Measurements from ENCODE around the gene FMO3. TPM values are rescaled to one million over a fixed set of nuclear protein-coding genes. Genes with fewer than 3 reads are reported as not detected.

Gene FMO3
- total RNA-seq (under 1 TPM in 1 of 5 donors, not detected in 4; 0.20 TPM), total RNA-seq (0 to 0.05 (median 0) reads per million in 29 experiments)
- not detected for total RNA-seq (2013)

GRCh38 chr1:171090604-171091003 is at the start of gene FMO3:
Gene FMO3 (plus strand): TSS chr1:171090905. CDS start chr1:171092659, 1,754 bp downstream.
- Mint-ChIP-seq H3K27ac (no peak within 1 kb of the TSS), H3K27me3 (peaks cover 0 to 2% of the 10 kb centered on the region in 2 donors), H3K9me3 (no peaks in the 10 kb centered on the region), H3K36me3 (no peaks in the 10 kb centered on the region), H3K4me3 (no peak within 1 kb of the TSS), H3K4me1 (no peaks in the 10 kb centered on the region)
- POLR2A ChIA-PET = no interaction called here
- no peaks in the 10 kb centered on the region for H3K27me3 ChIP-seq (replicated peaks in 1 of 2; ENCODE audit: control insufficient read depth in 2 of 2, extremely low read depth in 1 of 2, insufficient read depth in 2 of 2, low read length in 1 of 2)
- no CpG with 5 or more reads among the region's 5 CpGs for WGBS (ENCODE audit: insufficient coverage)
- no peaks in the 10 kb centered on the region for H3K4me1 ChIP-seq (ENCODE audit: control insufficient read depth in 1 of 2, extremely low read depth in 1 of 2, insufficient read depth in 2 of 2, low read length in 2 of 2)
- no peaks in the 10 kb centered on the region for H3K9me3 ChIP-seq
- H3K4me3 ChIP-seq (ENCODE audit: control insufficient read depth in 1 of 2, extremely low read depth in 1 of 2, low read length in 1 of 2) = no peak within 1 kb of the TSS
- H3K27ac ChIP-seq (ENCODE audit: low read length) = no peak within 1 kb of the TSS
- H3K36me3 ChIP-seq (ENCODE audit: control insufficient read depth in 2 of 2, extremely low read depth in 1 of 2, insufficient read depth in 1 of 2, low read length in 1 of 2) = no peaks in the 10 kb centered on the region
- no peak for ATAC-seq (replicated peaks in 1 of 4)
- CTCF ChIA-PET = interaction anchor here in 1 of 2 donors (1.0 kb wide), 1 partner anchor 9 kb away, joined by 3 read pairs; no protein-coding TSS in a partner anchor
- no peak for DNase-seq

GRCh38 chr1:171048014-171048413 is 42.7 kb upstream of the FMO3 start:
- Histone ChIP-seq H3K4me1 (ENCODE audit: control insufficient read depth in 1 of 2, extremely low read depth in 1 of 2, insufficient read depth in 2 of 2, low read length in 2 of 2) (no peaks in the 10 kb centered on the region), H3K9me3 (no peaks in the 10 kb centered on the region), H3K36me3 (ENCODE audit: control insufficient read depth in 2 of 2, extremely low read depth in 1 of 2, insufficient read depth in 1 of 2, low read length in 1 of 2) (no peaks in the 10 kb centered on the region), H3K27ac (ENCODE audit: low read length) (no peak overlapping the region), H3K27me3 (replicated peaks in 1 of 2; ENCODE audit: control insufficient read depth in 2 of 2, extremely low read depth in 1 of 2, insufficient read depth in 2 of 2, low read length in 1 of 2) (peaks cover 0 to 5% of the 10 kb centered on the region in 2 experiments), H3K4me3 (ENCODE audit: control insufficient read depth in 1 of 2, extremely low read depth in 1 of 2, low read length in 1 of 2) (no peak overlapping the region)
- Mint-ChIP-seq H3K9me3 (peaks cover 23 to 41% (median 27%) of the 10 kb centered on the region in 3 donors), H3K4me1 (no peaks in the 10 kb centered on the region), H3K27me3 (peaks cover 9 to 11% of the 10 kb centered on the region in 2 donors), H3K27ac (no peak overlapping the region), H3K36me3 (no peaks in the 10 kb centered on the region), H3K4me3 (no peak overlapping the region)
- DNase-seq (no peak), ATAC-seq (replicated peaks in 1 of 4) (no peak)
- WGBS (ENCODE audit: insufficient coverage) = 72% methylated on average over 2 of the region's 2 CpGs
- ChIA-PET CTCF (no interaction called here), POLR2A (no interaction called here)

DNA sequence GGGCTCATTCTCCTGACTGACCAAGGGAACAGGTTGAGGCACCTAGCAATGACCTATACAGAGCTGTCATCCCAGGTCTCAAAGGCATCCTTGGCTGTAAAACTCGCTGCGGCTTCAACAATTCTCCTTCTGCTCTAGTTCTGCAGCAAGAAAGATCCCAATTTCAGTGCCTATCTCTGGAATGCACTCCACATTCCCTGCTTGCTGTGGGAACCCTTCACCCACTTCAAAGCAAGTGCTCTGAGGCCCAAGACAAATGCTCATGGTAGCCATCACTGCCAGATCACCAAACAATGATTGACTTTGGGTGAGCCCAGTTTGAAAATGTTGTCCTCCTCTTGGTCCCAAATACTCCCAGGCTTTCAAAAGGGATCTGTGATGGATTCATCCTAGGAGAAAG is 37.7 kb upstream of the FMO3 start:
- Histone ChIP-seq H3K36me3 (ENCODE audit: control insufficient read depth in 2 of 2, extremely low read depth in 1 of 2, insufficient read depth in 1 of 2, low read length in 1 of 2) (no peaks in the 10 kb centered on the region), H3K9me3 (no peaks in the 10 kb centered on the region), H3K4me1 (ENCODE audit: control insufficient read depth in 1 of 2, extremely low read depth in 1 of 2, insufficient read depth in 2 of 2, low read length in 2 of 2) (no peaks in the 10 kb centered on the region), H3K4me3 (ENCODE audit: control insufficient read depth in 1 of 2, extremely low read depth in 1 of 2, low read length in 1 of 2) (no peak overlapping the region), H3K27ac (ENCODE audit: low read length) (no peak overlapping the region), H3K27me3 (replicated peaks in 1 of 2; ENCODE audit: control insufficient read depth in 2 of 2, extremely low read depth in 1 of 2, insufficient read depth in 2 of 2, low read length in 1 of 2) (peaks cover 0 to 5% of the 10 kb centered on the region in 2 experiments)
- ChIA-PET CTCF (no interaction called here), POLR2A (no interaction called here)
- DNase-seq (no peak), ATAC-seq (replicated peaks in 1 of 4) (no peak)
- H3K27me3 Mint-ChIP-seq = peaks cover 8 to 16% of the 10 kb centered on the region in 2 donors
- no peak overlapping the region for H3K27ac Mint-ChIP-seq
- no peak overlapping the region for H3K4me3 Mint-ChIP-seq
- 91% methylated on average over 2 of the region's 2 CpGs for WGBS (ENCODE audit: insufficient coverage)
- H3K4me1 Mint-ChIP-seq = no peaks in the 10 kb centered on the region
- H3K9me3 Mint-ChIP-seq = peaks cover 2 to 16% (median 15%) of the 10 kb centered on the region in 3 donors
- H3K36me3 Mint-ChIP-seq = no peaks in the 10 kb centered on the region

DNA sequence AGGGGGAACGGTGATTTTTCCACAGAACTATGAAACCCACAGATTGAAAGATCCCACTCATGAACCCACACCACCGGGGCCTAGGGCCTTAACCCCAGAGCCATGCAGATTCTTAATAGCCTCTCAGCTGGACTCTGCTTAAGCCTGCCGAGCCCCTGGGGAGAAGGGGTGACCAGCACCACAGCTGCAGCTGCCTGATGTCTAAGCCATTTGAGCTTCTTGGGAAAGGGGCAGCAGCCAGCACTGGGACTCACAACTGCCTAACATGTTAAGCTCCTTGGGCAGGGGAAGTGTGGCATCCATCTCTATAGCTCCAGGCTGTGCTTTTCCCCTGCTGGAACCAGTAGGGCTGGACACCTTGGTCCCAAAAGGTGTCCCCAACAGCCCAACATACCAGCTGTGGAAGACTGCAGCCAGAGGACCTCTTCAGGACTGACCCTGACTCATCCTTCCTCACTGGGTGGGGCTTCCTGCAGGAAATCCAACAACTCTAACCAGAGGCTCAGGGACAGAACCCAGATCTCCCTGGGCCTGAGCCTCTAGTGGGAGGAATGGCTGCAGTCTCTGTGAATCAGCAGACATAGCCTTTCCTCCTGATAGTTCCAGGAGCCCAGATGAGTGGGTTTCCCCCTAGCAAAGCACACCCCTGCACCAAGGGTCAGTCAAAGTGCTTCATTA is 34.6 kb upstream of the FMO3 start:
- H3K9me3 ChIP-seq = no peaks in the 10 kb centered on the region
- H3K27me3 ChIP-seq (replicated peaks in 1 of 2; ENCODE audit: control insufficient read depth in 2 of 2, extremely low read depth in 1 of 2, insufficient read depth in 2 of 2, low read length in 1 of 2) = peaks cover 0 to 5% of the 10 kb centered on the region in 2 experiments
- H3K27me3 Mint-ChIP-seq = peaks cover 7 to 14% of the 10 kb centered on the region in 2 donors
- 75% methylated on average over 1 of the region's 3 CpGs for WGBS (ENCODE audit: insufficient coverage)
- H3K4me3 Mint-ChIP-seq = no peak overlapping the region
- DNase-seq (no peak), ATAC-seq (replicated peaks in 1 of 4) (no peak)
- H3K27ac Mint-ChIP-seq = no peak overlapping the region
- ChIA-PET POLR2A (no interaction called here), CTCF (no interaction called here)
- H3K9me3 Mint-ChIP-seq = peaks cover 0 to 12% (median 11%) of the 10 kb centered on the region in 3 donors
- no peaks in the 10 kb centered on the region for H3K36me3 ChIP-seq (ENCODE audit: control insufficient read depth in 2 of 2, extremely low read depth in 1 of 2, insufficient read depth in 1 of 2, low read length in 1 of 2)
- no peaks in the 10 kb centered on the region for H3K4me1 Mint-ChIP-seq
- H3K36me3 Mint-ChIP-seq = no peaks in the 10 kb centered on the region
- no peak overlapping the region for H3K27ac ChIP-seq (ENCODE audit: low read length)
- H3K4me1 ChIP-seq (ENCODE audit: control insufficient read depth in 1 of 2, extremely low read depth in 1 of 2, insufficient read depth in 2 of 2, low read length in 2 of 2) = no peaks in the 10 kb centered on the region
- no peak overlapping the region for H3K4me3 ChIP-seq (ENCODE audit: control insufficient read depth in 1 of 2, extremely low read depth in 1 of 2, low read length in 1 of 2)

- Histone ChIP-seq H3K27ac (ENCODE audit: low read length) (no peak overlapping the region), H3K9me3 (no peaks in the 10 kb centered on the region), H3K4me1 (ENCODE audit: control insufficient read depth in 1 of 2, extremely low read depth in 1 of 2, insufficient read depth in 2 of 2, low read length in 2 of 2) (no peaks in the 10 kb centered on the region), H3K4me3 (ENCODE audit: control insufficient read depth in 1 of 2, extremely low read depth in 1 of 2, low read length in 1 of 2) (no peak overlapping the region), H3K27me3 (replicated peaks in 1 of 2; ENCODE audit: control insufficient read depth in 2 of 2, extremely low read depth in 1 of 2, insufficient read depth in 2 of 2, low read length in 1 of 2) (no peaks in the 10 kb centered on the region), H3K36me3 (ENCODE audit: control insufficient read depth in 2 of 2, extremely low read depth in 1 of 2, insufficient read depth in 1 of 2, low read length in 1 of 2) (no peaks in the 10 kb centered on the region)
- WGBS (ENCODE audit: insufficient coverage) = no CpG with 5 or more reads among the region's 2 CpGs
- Mint-ChIP-seq H3K36me3 (no peaks in the 10 kb centered on the region), H3K4me3 (no peak overlapping the region), H3K27me3 (peaks cover 0 to 3% of the 10 kb centered on the region in 2 donors), H3K4me1 (no peaks in the 10 kb centered on the region), H3K9me3 (peaks cover 0 to 8% (median 8%) of the 10 kb centered on the region in 3 donors), H3K27ac (no peak overlapping the region)
- ChIA-PET POLR2A (no interaction called here), CTCF (no interaction called here)
- DNase-seq = no peak
- no peak for ATAC-seq (replicated peaks in 1 of 4)
These were observed 29.1 kb upstream of the FMO3 start for GRCh38 chr1:171061425-171062143.

GRCh38 chr1:171062902-171063301 is 27.8 kb upstream of the FMO3 start:
- H3K4me3 ChIP-seq (ENCODE audit: control insufficient read depth in 1 of 2, extremely low read depth in 1 of 2, low read length in 1 of 2) = no peak overlapping the region
- DNase-seq (no peak), ATAC-seq (replicated peaks in 1 of 4) (no peak)
- Mint-ChIP-seq H3K4me1 (no peaks in the 10 kb centered on the region), H3K36me3 (no peaks in the 10 kb centered on the region), H3K9me3 (no peaks in the 10 kb centered on the region), H3K27me3 (peaks cover 2 to 4% of the 10 kb centered on the region in 2 donors), H3K27ac (no peak overlapping the region), H3K4me3 (no peak overlapping the region)
- WGBS (ENCODE audit: insufficient coverage) = 100% methylated on average over 1 of the region's 4 CpGs
- no peak overlapping the region for H3K27ac ChIP-seq (ENCODE audit: low read length)
- H3K9me3 ChIP-seq = no peaks in the 10 kb centered on the region
- CTCF ChIA-PET = no interaction called here
- H3K4me1 ChIP-seq (ENCODE audit: control insufficient read depth in 1 of 2, extremely low read depth in 1 of 2, insufficient read depth in 2 of 2, low read length in 2 of 2) = no peaks in the 10 kb centered on the region
- H3K36me3 ChIP-seq (ENCODE audit: control insufficient read depth in 2 of 2, extremely low read depth in 1 of 2, insufficient read depth in 1 of 2, low read length in 1 of 2) = no peaks in the 10 kb centered on the region
- POLR2A ChIA-PET = no interaction called here
- no peaks in the 10 kb centered on the region for H3K27me3 ChIP-seq (replicated peaks in 1 of 2; ENCODE audit: control insufficient read depth in 2 of 2, extremely low read depth in 1 of 2, insufficient read depth in 2 of 2, low read length in 1 of 2)

Data from T-cell (primary cell).